ENCODE measurements around the gene COL1A1. TPM values are rescaled to one million over a fixed set of nuclear protein-coding genes. Genes with fewer than 3 reads are reported as not detected.

COL1A1 gene
- total RNA-seq, 2 experiments from 2014 or later = 0.18 to 0.26 TPM

- ChIA-PET POLR2A (no interaction called here), CTCF (interaction anchor here (1.1 to 1.9 kb wide), 4 partner anchors 12 to 87 kb away, joined by 3 to 7 read pairs (median 5); no protein-coding TSS in a partner anchor)
These were observed 20.3 kb downstream of the COL1A1 start for GRCh38 chr17:50181144-50181543.

GRCh38 chr17:50180620-50181019, 20.8 kb downstream of the COL1A1 start:
- ChIA-PET POLR2A (no interaction called here), CTCF (interaction anchor here (1.9 kb wide), 1 partner anchor 11 kb away, joined by 7 read pairs; no protein-coding TSS in a partner anchor)
- ATAC-seq (no peak), DNase-seq (no peak)
- Mint-ChIP-seq H3K36me3 (ENCODE audit: low read depth) (no peaks in the 10 kb centered on the region), H3K4me3 (no peak overlapping the region), H3K27me3 (ENCODE audit: low read depth) (no peaks in the 10 kb centered on the region), H3K4me1 (ENCODE audit: low read depth) (peaks cover 30% of the 10 kb centered on the region), H3K27ac (no peak overlapping the region), H3K9me3 (ENCODE audit: insufficient read depth) (no peaks in the 10 kb centered on the region)

More at GRCh38 chr17:50181144-50181543, 20.3 kb downstream of the COL1A1 start:
- no peak for ATAC-seq
- Mint-ChIP-seq H3K27ac (no peak overlapping the region), H3K27me3 (ENCODE audit: low read depth) (no peaks in the 10 kb centered on the region), H3K4me3 (no peak overlapping the region), H3K36me3 (ENCODE audit: low read depth) (no peaks in the 10 kb centered on the region), H3K9me3 (ENCODE audit: insufficient read depth) (no peaks in the 10 kb centered on the region), H3K4me1 (ENCODE audit: low read depth) (peaks cover 30% of the 10 kb centered on the region)
- DNase-seq = no peak

GRCh38 chr17:50180111-50180510, 21.3 kb downstream of the COL1A1 start:
- POLR2A ChIA-PET = no interaction called here
- Mint-ChIP-seq H3K4me3 (no peak overlapping the region), H3K4me1 (ENCODE audit: low read depth) (peaks cover 30% of the 10 kb centered on the region), H3K27ac (no peak overlapping the region), H3K9me3 (ENCODE audit: insufficient read depth) (no peaks in the 10 kb centered on the region), H3K27me3 (ENCODE audit: low read depth) (no peaks in the 10 kb centered on the region), H3K36me3 (ENCODE audit: low read depth) (no peaks in the 10 kb centered on the region)
- ATAC-seq = no peak
- CTCF ChIA-PET = no interaction called here
- no peak for DNase-seq

- Mint-ChIP-seq H3K4me3 (no peak overlapping the region), H3K9me3 (ENCODE audit: insufficient read depth) (no peaks in the 10 kb centered on the region), H3K27ac (no peak overlapping the region), H3K4me1 (ENCODE audit: low read depth) (peaks cover 20% of the 10 kb centered on the region), H3K36me3 (ENCODE audit: low read depth) (no peaks in the 10 kb centered on the region), H3K27me3 (ENCODE audit: low read depth) (no peaks in the 10 kb centered on the region)
- DNase-seq (peak; percentile 52), ATAC-seq (peak; percentile 87)
- ChIA-PET CTCF (interaction anchor here (0.7 to 2.4 kb wide), 14 partner anchors 9 to 96 kb away, joined by 3 to 31 read pairs (median 4); partner anchors contain the start of gene TMEM92), POLR2A (no interaction called here)
These were observed 23.2 kb downstream of the COL1A1 start for GRCh38 chr17:50177983-50178834.

GRCh38 chr17:50177476-50177875, 24.0 kb downstream of the COL1A1 start:
- CTCF ChIA-PET = interaction anchor here (0.9 to 2.4 kb wide), 13 partner anchors 8 to 97 kb away, joined by 3 to 31 read pairs (median 5); partner anchors contain the start of gene TMEM92
- no peak for ATAC-seq

GRCh38 chr17:50176559-50177357, 24.7 kb downstream of the COL1A1 start:
- no peaks in the 10 kb centered on the region for H3K27me3 Mint-ChIP-seq (ENCODE audit: low read depth)
- no peak overlapping the region for H3K27ac Mint-ChIP-seq
- CTCF ChIA-PET = interaction anchor here (0.9 to 2.4 kb wide), 13 partner anchors 7 to 98 kb away, joined by 3 to 31 read pairs (median 4); partner anchors contain the start of genes COL1A1 and TMEM92
- H3K9me3 Mint-ChIP-seq (ENCODE audit: insufficient read depth) = no peaks in the 10 kb centered on the region
- no peak for ATAC-seq
- POLR2A ChIA-PET = no interaction called here
- H3K36me3 Mint-ChIP-seq (ENCODE audit: low read depth) = no peaks in the 10 kb centered on the region
- DNase-seq = no peak
- H3K4me3 Mint-ChIP-seq = no peak overlapping the region
- peaks cover 9% of the 10 kb centered on the region for H3K4me1 Mint-ChIP-seq (ENCODE audit: low read depth)

More at GRCh38 chr17:50177476-50177875, 24.0 kb downstream of the COL1A1 start:
- no peak overlapping the region for H3K4me3 Mint-ChIP-seq
- no peak for DNase-seq
- peaks cover 12% of the 10 kb centered on the region for H3K4me1 Mint-ChIP-seq (ENCODE audit: low read depth)
- no peaks in the 10 kb centered on the region for H3K27me3 Mint-ChIP-seq (ENCODE audit: low read depth)
- H3K9me3 Mint-ChIP-seq (ENCODE audit: insufficient read depth) = no peaks in the 10 kb centered on the region
- no peaks in the 10 kb centered on the region for H3K36me3 Mint-ChIP-seq (ENCODE audit: low read depth)
- no peak overlapping the region for H3K27ac Mint-ChIP-seq
- POLR2A ChIA-PET = no interaction called here

GRCh38 chr17:50175035-50175807, 26.2 kb downstream of the COL1A1 start:
- peaks cover 13% of the 10 kb centered on the region for H3K4me1 Mint-ChIP-seq (ENCODE audit: low read depth)
- DNase-seq (no peak), ATAC-seq (no peak)
- H3K27ac Mint-ChIP-seq = no peak overlapping the region
- H3K9me3 Mint-ChIP-seq (ENCODE audit: insufficient read depth) = no peaks in the 10 kb centered on the region
- ChIA-PET POLR2A (no interaction called here), CTCF (interaction anchor here (0.6 to 1.7 kb wide), 4 partner anchors 13 to 27 kb away, joined by 3 to 7 read pairs (median 3); partner anchors contain the start of gene COL1A1)
- H3K27me3 Mint-ChIP-seq (ENCODE audit: low read depth) = no peaks in the 10 kb centered on the region
- H3K36me3 Mint-ChIP-seq (ENCODE audit: low read depth) = no peaks in the 10 kb centered on the region
- no peak overlapping the region for H3K4me3 Mint-ChIP-seq

- H3K4me1 Mint-ChIP-seq (ENCODE audit: low read depth) = peaks cover 13% of the 10 kb centered on the region
- H3K4me3 Mint-ChIP-seq = no peak overlapping the region
- ATAC-seq = no peak
- no peaks in the 10 kb centered on the region for H3K9me3 Mint-ChIP-seq (ENCODE audit: insufficient read depth)
- H3K27ac Mint-ChIP-seq = no peak overlapping the region
- POLR2A ChIA-PET = interaction anchor here (0.6 kb wide), 1 partner anchor 87 kb away, joined by 3 read pairs; no protein-coding TSS in a partner anchor
- H3K27me3 Mint-ChIP-seq (ENCODE audit: low read depth) = no peaks in the 10 kb centered on the region
- CTCF ChIA-PET = interaction anchor here (0.7 to 1.7 kb wide), 2 partner anchors 12 to 22 kb away, joined by 3 to 7 read pairs; no protein-coding TSS in a partner anchor
- DNase-seq = no peak
- H3K36me3 Mint-ChIP-seq (ENCODE audit: low read depth) = no peaks in the 10 kb centered on the region
These were observed 27.0 kb downstream of the COL1A1 start for GRCh38 chr17:50174444-50174843.

GRCh38 chr17:50173335-50173941, 28.0 kb downstream of the COL1A1 start:
- Mint-ChIP-seq H3K36me3 (ENCODE audit: low read depth) (no peaks in the 10 kb centered on the region), H3K4me1 (ENCODE audit: low read depth) (peaks cover 22% of the 10 kb centered on the region), H3K27ac (no peak overlapping the region), H3K27me3 (ENCODE audit: low read depth) (no peaks in the 10 kb centered on the region), H3K4me3 (no peak overlapping the region), H3K9me3 (ENCODE audit: insufficient read depth) (no peaks in the 10 kb centered on the region)
- CTCF ChIA-PET = interaction anchor here (0.9 to 1.7 kb wide), 2 partner anchors 11 to 56 kb away, joined by 3 to 7 read pairs; no protein-coding TSS in a partner anchor
- POLR2A ChIA-PET = interaction anchor here (0.5 kb wide), 1 partner anchor 754 kb away, joined by 3 read pairs; no protein-coding TSS in a partner anchor
- no peak for ATAC-seq
- no peak for DNase-seq

- CTCF ChIA-PET = interaction anchor here (0.9 to 1.0 kb wide), 4 partner anchors 12 to 79 kb away, joined by 3 read pairs; no protein-coding TSS in a partner anchor
- POLR2A ChIA-PET = interaction anchor here (1.0 kb wide), 1 partner anchor 23 kb away, joined by 3 read pairs; no protein-coding TSS in a partner anchor
- ATAC-seq = no peak
These were observed 28.5 kb downstream of the COL1A1 start for GRCh38 chr17:50172936-50173334.

More at GRCh38 chr17:50172936-50173334, 28.5 kb downstream of the COL1A1 start:
- Mint-ChIP-seq H3K27me3 (ENCODE audit: low read depth) (no peaks in the 10 kb centered on the region), H3K36me3 (ENCODE audit: low read depth) (no peaks in the 10 kb centered on the region), H3K9me3 (ENCODE audit: insufficient read depth) (no peaks in the 10 kb centered on the region), H3K27ac (no peak overlapping the region), H3K4me1 (ENCODE audit: low read depth) (peaks cover 17% of the 10 kb centered on the region), H3K4me3 (no peak overlapping the region)
- no peak for DNase-seq

All from activated CD8-positive, alpha-beta T cell treated with anti-CD3 and anti-CD28 coated beads, Interleukin-2, amount 10 ng/mL, durations not matched to agents 7 days and 5 days (primary cell).